Activated CD4-positive, alpha-beta T cell treated with anti-CD3 and anti-CD28 coated beads for 36 hours (primary cell): Measurements from ENCODE around the gene FAM234A. TPM values are rescaled to one million over a fixed set of nuclear protein-coding genes. Genes with fewer than 3 reads are reported as not detected.
"Not testable (repeated sequence)": the region's sequence is repeated elsewhere in the genome, so short reads cannot be mapped to it uniquely, and the experiment has no call there.

ENCODE experiments used
- ATAC-seq: fragments of 200-7000 bp; cut with Tn5 transposase; one replicate; pipeline ENCODE4 v1.10.0; 2021; ENCODE audit warnings: mild to moderate bottlenecking, moderate library complexity
- CTCF ChIA-PET: fragments of 350-600 bp; sonication (Branson Sonifier 250); formaldehyde crosslinking; loops from one replicate; lab custom pipeline; 2021; ENCODE audit warnings: antibody characterized with exemption; lab: Charles Lee
- POLR2A ChIA-PET: fragments of 350-600 bp; sonication (Branson Sonifier 250); formaldehyde crosslinking; loops from one replicate; lab custom pipeline; 2021; ENCODE audit warnings: antibody characterized with exemption, inconsistent platforms; lab: Charles Lee
- DNase-seq: peaks from one replicate; pipeline ENCODE4 v3.0.0-alpha.2; 2020
- H3K27ac Mint-ChIP-seq: one replicate; pipeline ENCODE4 v1.8.0; 2021; ENCODE audit warnings: mixed read lengths
- H3K27me3 Mint-ChIP-seq: one replicate; pipeline ENCODE4 v1.8.0; 2021; ENCODE audit warnings: mixed read lengths
- H3K36me3 Mint-ChIP-seq: one replicate; pipeline ENCODE4 v1.8.0; 2021; ENCODE audit warnings: low read depth, mixed read lengths
- H3K4me1 Mint-ChIP-seq: one replicate; pipeline ENCODE4 v1.8.0; 2021; ENCODE audit warnings: mixed read lengths
- H3K4me3 Mint-ChIP-seq: one replicate; pipeline ENCODE4 v1.8.0; 2021; ENCODE audit warnings: mild to moderate bottlenecking, moderate library complexity, mixed read lengths
- H3K9me3 Mint-ChIP-seq: one replicate; pipeline ENCODE4 v1.8.0; 2021; ENCODE audit warnings: low read depth, mixed read lengths
- intact Hi-C, 2 experiments: fragments of 100-400 bp; cut with DNase I in 1 of 2; cut with micrococcal nuclease in 1 of 2; formaldehyde crosslinking; loops; one replicate each; pipeline versions ENCODE4 v1.14.2 to v1.15.1; 2022 to 2024; cut with DNase I, micrococcal nuclease
- total RNA-seq, 2 experiments: library from RNA; stranded (reverse); gene quantifications; one replicate each; pipeline ENCODE4 v1.2.3, GENCODE V29; 2021

Gene FAM234A
- total RNA-seq, 2 experiments from 2014 or later = 11.3 to 15.2 TPM

- H3K36me3 Mint-ChIP-seq = peaks cover 8% of the 10 kb centered on the region
- no peaks in the 10 kb centered on the region for H3K9me3 Mint-ChIP-seq
- no peak for ATAC-seq
- H3K27me3 Mint-ChIP-seq = no peaks in the 10 kb centered on the region
- H3K4me3 Mint-ChIP-seq = peak overlapping the region; percentile 15
- no peak overlapping the region for H3K27ac Mint-ChIP-seq
- DNase-seq = no peak
- ChIA-PET CTCF (interaction anchor here (1.6 to 2.9 kb wide), 2 partner anchors 19 to 108 kb away, joined by 4 to 16 read pairs; partner anchors contain the start of gene FAM234A), POLR2A (interaction anchor here (0.7 to 1.9 kb wide), 2 partner anchors 19 to 27 kb away, joined by 3 to 13 read pairs; partner anchors contain the start of gene FAM234A)
- H3K4me1 Mint-ChIP-seq = peaks cover 36% of the 10 kb centered on the region
- intact Hi-C loops = no loop called here
Measured at GRCh38 chr16:254461-254860, 19.8 kb downstream of the FAM234A start.

- ATAC-seq = no peak
- CTCF ChIA-PET = interaction anchor here (2.4 kb wide), 1 partner anchor 20 kb away, joined by 8 read pairs; the partner anchor contains the start of gene FAM234A
- no peak overlapping the region for H3K27ac Mint-ChIP-seq
Measured at GRCh38 chr16:255183-255582, 20.6 kb downstream of the FAM234A start.

GRCh38 chr16:258091-258490, 23.5 kb downstream of the FAM234A start:
- H3K9me3 Mint-ChIP-seq, intact Hi-C loops, H3K27me3 Mint-ChIP-seq, POLR2A ChIA-PET, DNase-seq, CTCF ChIA-PET, H3K36me3 Mint-ChIP-seq, ATAC-seq, H3K4me3 Mint-ChIP-seq, H3K27ac Mint-ChIP-seq: not testable (repeated sequence)
- H3K4me1 Mint-ChIP-seq = peaks cover 20% of the 10 kb centered on the region

More at GRCh38 chr16:255183-255582, 20.6 kb downstream of the FAM234A start:
- intact Hi-C loops = no loop called here
- Mint-ChIP-seq H3K36me3 (peaks cover 8% of the 10 kb centered on the region), H3K4me1 (peaks cover 35% of the 10 kb centered on the region), H3K4me3 (no peak overlapping the region), H3K27me3 (no peaks in the 10 kb centered on the region), H3K9me3 (no peaks in the 10 kb centered on the region)
- POLR2A ChIA-PET = interaction anchor here (0.7 kb wide), 1 partner anchor 27 kb away, joined by 3 read pairs; no protein-coding TSS in a partner anchor
- no peak for DNase-seq

GRCh38 chr16:259226-259625, 24.6 kb downstream of the FAM234A start:
- H3K27ac Mint-ChIP-seq = no peak overlapping the region
- ATAC-seq (no peak), DNase-seq (no peak)
- ChIA-PET POLR2A (no interaction called here), CTCF (interaction anchor here (0.6 kb wide), 1 partner anchor 650 kb away, joined by 3 read pairs; no protein-coding TSS in a partner anchor)
- H3K27me3 Mint-ChIP-seq = no peaks in the 10 kb centered on the region
- H3K4me3 Mint-ChIP-seq = no peak overlapping the region
- peaks cover 9% of the 10 kb centered on the region for H3K36me3 Mint-ChIP-seq
- peaks cover 11% of the 10 kb centered on the region for H3K4me1 Mint-ChIP-seq
- intact Hi-C loops = no loop called here
- no peaks in the 10 kb centered on the region for H3K9me3 Mint-ChIP-seq

- POLR2A ChIA-PET = no interaction called here
- no peak overlapping the region for H3K27ac Mint-ChIP-seq
Measured at GRCh38 chr16:259814-260253, 25.2 kb downstream of the FAM234A start.

GRCh38 chr16:260326-260725, 25.7 kb downstream of the FAM234A start:
- ChIA-PET POLR2A (no interaction called here), CTCF (no interaction called here)
- ATAC-seq (no peak), DNase-seq (no peak)
- peaks cover 7% of the 10 kb centered on the region for H3K36me3 Mint-ChIP-seq
- peaks cover 6% of the 10 kb centered on the region for H3K4me1 Mint-ChIP-seq
- no peaks in the 10 kb centered on the region for H3K27me3 Mint-ChIP-seq
- no peak overlapping the region for H3K4me3 Mint-ChIP-seq
- H3K27ac Mint-ChIP-seq = no peak overlapping the region
- no peaks in the 10 kb centered on the region for H3K9me3 Mint-ChIP-seq
- intact Hi-C loops = no loop called here

More at GRCh38 chr16:259814-260253, 25.2 kb downstream of the FAM234A start:
- H3K4me3 Mint-ChIP-seq = no peak overlapping the region
- no peak for ATAC-seq
- DNase-seq = no peak
- peaks cover 8% of the 10 kb centered on the region for H3K4me1 Mint-ChIP-seq
- intact Hi-C loops = no loop called here
- no peaks in the 10 kb centered on the region for H3K9me3 Mint-ChIP-seq
- no peaks in the 10 kb centered on the region for H3K27me3 Mint-ChIP-seq
- CTCF ChIA-PET = interaction anchor here (0.6 kb wide), 1 partner anchor 649 kb away, joined by 3 read pairs; no protein-coding TSS in a partner anchor
- H3K36me3 Mint-ChIP-seq = peaks cover 7% of the 10 kb centered on the region

- Mint-ChIP-seq H3K27ac (no peak overlapping the region), H3K36me3 (peaks cover 2% of the 10 kb centered on the region), H3K27me3 (no peaks in the 10 kb centered on the region), H3K9me3 (no peaks in the 10 kb centered on the region), H3K4me1 (peaks cover 5% of the 10 kb centered on the region), H3K4me3 (no peak overlapping the region)
- ATAC-seq (no peak), DNase-seq (no peak)
- POLR2A ChIA-PET = interaction anchor here (0.6 kb wide), 1 partner anchor 258 kb away, joined by 3 read pairs; no protein-coding TSS in a partner anchor
- intact Hi-C loops = no loop called here
- CTCF ChIA-PET = no interaction called here
Measured at GRCh38 chr16:261031-261691, 26.5 kb downstream of the FAM234A start.

- ATAC-seq (no peak), DNase-seq (no peak)
- ChIA-PET CTCF (no interaction called here), POLR2A (interaction anchor here (0.6 kb wide), 1 partner anchor 257 kb away, joined by 3 read pairs; no protein-coding TSS in a partner anchor)
- Mint-ChIP-seq H3K27me3 (no peaks in the 10 kb centered on the region), H3K9me3 (no peaks in the 10 kb centered on the region), H3K4me1 (peaks cover 5% of the 10 kb centered on the region), H3K36me3 (peaks cover 2% of the 10 kb centered on the region), H3K27ac (no peak overlapping the region), H3K4me3 (no peak overlapping the region)
- intact Hi-C loops = no loop called here
Measured at GRCh38 chr16:262121-262745, 27.6 kb downstream of the FAM234A start.

- no peaks in the 10 kb centered on the region for H3K9me3 Mint-ChIP-seq
- no peaks in the 10 kb centered on the region for H3K27me3 Mint-ChIP-seq
- peaks cover 2% of the 10 kb centered on the region for H3K36me3 Mint-ChIP-seq
- no peak for DNase-seq
- H3K4me3 Mint-ChIP-seq = no peak overlapping the region
- ChIA-PET POLR2A (no interaction called here), CTCF (interaction anchor here (0.7 kb wide), 1 partner anchor 28 kb away, joined by 3 read pairs; no protein-coding TSS in a partner anchor)
- intact Hi-C loops = no loop called here
- H3K4me1 Mint-ChIP-seq = peaks cover 5% of the 10 kb centered on the region
- H3K27ac Mint-ChIP-seq = no peak overlapping the region
- ATAC-seq = no peak
Measured at GRCh38 chr16:263182-263774, 28.7 kb downstream of the FAM234A start.

GRCh38 chr16:263944-264343, 29.3 kb downstream of the FAM234A start:
- intact Hi-C loops = no loop called here
- ChIA-PET CTCF (interaction anchor here (0.7 kb wide), 2 partner anchors 29 to 43 kb away, joined by 3 read pairs; no protein-coding TSS in a partner anchor), POLR2A (no interaction called here)
- H3K27ac Mint-ChIP-seq = no peak overlapping the region
- DNase-seq (no peak), ATAC-seq (no peak)
- no peaks in the 10 kb centered on the region for H3K9me3 Mint-ChIP-seq
- peaks cover 5% of the 10 kb centered on the region for H3K4me1 Mint-ChIP-seq
- H3K4me3 Mint-ChIP-seq = no peak overlapping the region
- peaks cover 2% of the 10 kb centered on the region for H3K36me3 Mint-ChIP-seq
- H3K27me3 Mint-ChIP-seq = no peaks in the 10 kb centered on the region

GRCh38 chr16:264440-264951, 29.9 kb downstream of the FAM234A start:
- no peak for DNase-seq
- no peaks in the 10 kb centered on the region for H3K27me3 Mint-ChIP-seq
- peaks cover 2% of the 10 kb centered on the region for H3K36me3 Mint-ChIP-seq
- ChIA-PET POLR2A (no interaction called here), CTCF (interaction anchor here (0.7 kb wide), 1 partner anchor 43 kb away, joined by 3 read pairs; no protein-coding TSS in a partner anchor)
- no peak for ATAC-seq
- H3K27ac Mint-ChIP-seq = no peak overlapping the region
- H3K9me3 Mint-ChIP-seq = no peaks in the 10 kb centered on the region
- peaks cover 3% of the 10 kb centered on the region for H3K4me1 Mint-ChIP-seq
- H3K4me3 Mint-ChIP-seq = no peak overlapping the region
- intact Hi-C loops = no loop called here
